Endodermal cell (in vitro differentiated cells): ENCODE measurements around the gene SSC4D. TPM values are rescaled to one million over a fixed set of nuclear protein-coding genes. Genes with fewer than 3 reads are reported as not detected.
"Not testable (repeated sequence)": the region's sequence is repeated elsewhere in the genome, so short reads cannot be mapped to it uniquely, and the experiment has no call there.

Experiments
- DNase-seq: peaks from one replicate; pipeline ENCODE4 v3.0.0-alpha.2; 2017
- H3K27ac ChIP-seq: 2 replicates; pipeline ENCODE4 v1.5.1; 2013; ENCODE audit warnings: mild to moderate bottlenecking, low read depth, low read length, moderate library complexity
- H3K27me3 ChIP-seq: 2 replicates; pipeline ENCODE4 v1.6.1; 2013; ENCODE audit warnings: mild to moderate bottlenecking, low read length, moderate library complexity; ENCODE audit not compliant: insufficient read depth, control insufficient read depth, poor library complexity, severe bottlenecking
- H3K36me3 ChIP-seq: 2 replicates; pipeline ENCODE4 v1.7.0; 2013; ENCODE audit warnings: mild to moderate bottlenecking, low read length, moderate library complexity; ENCODE audit not compliant: control insufficient read depth, insufficient read depth
- H3K4me1 ChIP-seq: one replicate; pipeline ENCODE4 v1.7.0; 2013; ENCODE audit warnings: low read length; ENCODE audit not compliant: control insufficient read depth, insufficient read depth
- H3K4me3 ChIP-seq: 2 replicates; pipeline ENCODE4 v1.5.1; 2013; ENCODE audit warnings: mild to moderate bottlenecking, low read length, moderate library complexity
- H3K9ac ChIP-seq: 2 replicates; pipeline ENCODE4 v1.6.1; 2013; ENCODE audit warnings: mild to moderate bottlenecking, low read length, moderate library complexity; ENCODE audit not compliant: poor library complexity, severe bottlenecking; ENCODE audit errors: extremely low read depth
- H3K9me3 ChIP-seq: 2 replicates; pipeline ENCODE4 v1.6.1; 2013; ENCODE audit warnings: mild to moderate bottlenecking, low read length, moderate library complexity; ENCODE audit not compliant: control insufficient read depth
- H3K27ac Mint-ChIP-seq: 2 replicates; pipeline ENCODE4 v1.8.0; 2020; ENCODE audit warnings: mixed read lengths
- H3K27me3 Mint-ChIP-seq: 2 replicates; pipeline ENCODE4 v1.8.0; 2021; ENCODE audit warnings: mild to moderate bottlenecking, mixed read lengths; ENCODE audit not compliant: insufficient read depth
- H3K36me3 Mint-ChIP-seq: 2 replicates; pipeline ENCODE4 v1.8.0; 2020; ENCODE audit warnings: low read depth, mixed read lengths
- H3K4me1 Mint-ChIP-seq: 2 replicates; pipeline ENCODE4 v1.8.0; 2020; ENCODE audit warnings: mixed read lengths
- H3K4me3 Mint-ChIP-seq: 2 replicates; pipeline ENCODE4 v1.8.0; 2020; ENCODE audit warnings: mild to moderate bottlenecking, moderate library complexity, mixed read lengths
- H3K9me3 Mint-ChIP-seq: 2 replicates; pipeline ENCODE4 v1.8.0; 2020; ENCODE audit warnings: mild to moderate bottlenecking, mixed read lengths
- WGBS, 2 experiments: methylation state at CpG; one replicate each; pipeline versions ENCODE4 v1.1.5 to v1.1.7; 2013; ENCODE audit warnings: missing lambda C conversion rate in 2 of 2, mixed read lengths in 1 of 2; ENCODE audit not compliant: insufficient coverage in 1 of 2, insufficient read length in 1 of 2; 5-methylcytosine and 5-hydroxymethylcytosine counted together
- total RNA-seq, 2 donors: library from RNA; stranded (reverse); fragmentation: NEBNext Ultra II Directional in 1 of 2; extraction: Animal tissue kit (Norgen Biotek cat#: 25700) in 1 of 2; gene quantifications; 2 replicates in 1 of 2; 3 replicates in 1 of 2; pipeline ENCODE4 v1.2.1, GENCODE V29; 2021
- TF ChIP-seq, protein P1 (sequence below): fragments of 200-600 bp; sonication (generic); conservative IDR thresholded peaks from 2 replicates; pipeline ENCODE4 v1.5.0; 2021; ENCODE audit warnings: antibody characterized with exemption, mild to moderate bottlenecking

SSC4D gene
- total RNA-seq, 2 donors from 2014 or later: 21.9 to 44.5 TPM

DNA sequence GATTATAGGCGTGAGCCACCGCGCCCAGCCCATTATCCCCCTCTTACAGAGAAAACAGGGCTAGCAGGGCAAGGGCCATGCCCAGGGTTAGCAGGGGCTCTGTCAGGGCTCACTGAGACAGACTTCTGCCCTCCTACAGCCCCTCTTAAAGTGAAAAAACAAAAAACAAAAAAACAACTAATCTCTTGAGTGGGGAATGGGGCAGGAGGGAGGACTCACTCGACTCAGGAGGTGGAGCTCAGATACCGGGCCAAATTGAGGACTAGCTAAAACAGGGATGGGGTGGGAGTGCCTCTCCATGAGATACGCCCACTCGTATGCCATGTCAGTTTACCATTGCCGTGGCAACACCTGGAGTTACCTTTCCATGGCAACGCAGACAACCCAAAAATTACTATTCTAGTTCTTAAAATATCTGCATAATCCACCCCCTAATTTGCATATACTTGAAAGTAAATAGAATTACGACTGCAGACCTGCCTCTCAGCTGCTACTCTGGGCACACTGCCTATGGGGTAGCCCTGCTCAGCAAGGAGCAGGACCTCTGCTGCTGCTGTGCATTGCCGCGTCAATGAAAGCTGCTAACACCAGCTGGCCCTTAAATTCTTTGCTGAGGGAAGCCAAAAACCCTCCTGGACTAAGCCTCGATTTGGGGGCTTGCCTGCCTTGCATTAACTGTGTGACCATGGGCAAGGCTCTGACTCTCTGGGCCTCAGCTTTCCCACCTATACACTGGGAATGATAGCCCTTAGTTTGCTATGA is 13.4 kb downstream of the SSC4D start:
- Mint-ChIP-seq H3K27me3 (peaks cover 8% of the 10 kb centered on the region), H3K9me3 (no peaks in the 10 kb centered on the region), H3K36me3 (no peaks in the 10 kb centered on the region), H3K4me1 (peaks cover 14% of the 10 kb centered on the region), H3K4me3 (no peak overlapping the region), H3K27ac (peak overlapping the region; percentile 48)
- DNase-seq: peak; percentile 86
- TF ChIP-seq, protein P1, sequence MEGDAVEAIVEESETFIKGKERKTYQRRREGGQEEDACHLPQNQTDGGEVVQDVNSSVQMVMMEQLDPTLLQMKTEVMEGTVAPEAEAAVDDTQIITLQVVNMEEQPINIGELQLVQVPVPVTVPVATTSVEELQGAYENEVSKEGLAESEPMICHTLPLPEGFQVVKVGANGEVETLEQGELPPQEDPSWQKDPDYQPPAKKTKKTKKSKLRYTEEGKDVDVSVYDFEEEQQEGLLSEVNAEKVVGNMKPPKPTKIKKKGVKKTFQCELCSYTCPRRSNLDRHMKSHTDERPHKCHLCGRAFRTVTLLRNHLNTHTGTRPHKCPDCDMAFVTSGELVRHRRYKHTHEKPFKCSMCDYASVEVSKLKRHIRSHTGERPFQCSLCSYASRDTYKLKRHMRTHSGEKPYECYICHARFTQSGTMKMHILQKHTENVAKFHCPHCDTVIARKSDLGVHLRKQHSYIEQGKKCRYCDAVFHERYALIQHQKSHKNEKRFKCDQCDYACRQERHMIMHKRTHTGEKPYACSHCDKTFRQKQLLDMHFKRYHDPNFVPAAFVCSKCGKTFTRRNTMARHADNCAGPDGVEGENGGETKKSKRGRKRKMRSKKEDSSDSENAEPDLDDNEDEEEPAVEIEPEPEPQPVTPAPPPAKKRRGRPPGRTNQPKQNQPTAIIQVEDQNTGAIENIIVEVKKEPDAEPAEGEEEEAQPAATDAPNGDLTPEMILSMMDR: no peak
- no peaks in the 10 kb centered on the region for H3K27me3 ChIP-seq
- H3K9ac ChIP-seq: no peak overlapping the region
- no peaks in the 10 kb centered on the region for H3K4me1 ChIP-seq
- H3K9me3 ChIP-seq: no peaks in the 10 kb centered on the region
- no peak overlapping the region for H3K27ac ChIP-seq
- H3K36me3 ChIP-seq: no peaks in the 10 kb centered on the region
- WGBS, 2 experiments: 63% methylated on average over 13 of the region's 13 CpGs
- H3K4me3 ChIP-seq: no peak overlapping the region

DNA sequence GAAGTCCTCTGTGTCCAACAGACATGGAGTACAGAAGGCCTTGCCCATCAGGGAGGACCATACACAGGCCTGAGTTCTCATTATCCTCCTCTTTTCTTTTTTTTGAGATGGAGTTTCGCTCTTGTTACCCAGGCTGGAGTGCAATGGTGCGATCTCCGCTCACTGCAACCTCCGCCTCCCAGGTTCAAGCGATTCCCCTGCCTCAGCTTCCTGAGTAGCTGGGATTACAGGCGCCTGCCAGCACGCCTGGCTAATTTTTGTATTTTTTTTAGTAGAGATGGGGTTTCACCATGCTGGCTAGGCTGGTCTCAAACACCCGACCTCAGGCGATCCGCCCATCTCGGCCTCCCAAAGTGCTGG is 13.9 kb downstream of the SSC4D start:
- H3K4me3 ChIP-seq, H3K27me3 ChIP-seq, H3K4me1 ChIP-seq, H3K9me3 Mint-ChIP-seq, H3K27ac Mint-ChIP-seq, H3K27ac ChIP-seq, H3K36me3 ChIP-seq, H3K4me3 Mint-ChIP-seq, DNase-seq, H3K27me3 Mint-ChIP-seq, H3K9me3 ChIP-seq, H3K9ac ChIP-seq, H3K36me3 Mint-ChIP-seq: not testable (repeated sequence)
- WGBS, 2 experiments: 89 to 91% methylated on average over 9 to 11 of the region's 11 CpGs
- peaks cover 14% of the 10 kb centered on the region for H3K4me1 Mint-ChIP-seq

DNA sequence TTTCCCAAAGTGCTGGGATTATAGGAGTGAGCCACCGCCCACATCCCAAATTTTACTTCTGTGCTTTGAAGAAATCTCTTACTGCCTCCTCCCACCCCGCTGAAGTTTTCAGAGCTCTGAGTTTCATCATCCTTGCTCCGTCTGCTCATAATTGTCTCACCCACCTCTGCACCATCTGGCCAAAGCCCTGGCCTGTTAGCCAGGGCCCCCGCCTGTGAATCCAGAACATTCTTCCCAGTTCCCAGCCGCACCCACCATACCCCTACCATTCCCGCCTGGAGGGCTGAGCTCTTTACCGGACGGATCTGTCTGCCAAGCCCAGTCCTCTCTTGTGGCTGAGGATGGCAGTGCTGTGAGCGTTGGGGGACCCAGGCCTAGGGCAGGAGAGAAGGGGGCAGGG is 14.5 kb downstream of the SSC4D start:
- DNase-seq: no peak
- 80 to 90% methylated on average over 1 to 9 of the region's 9 CpGs for WGBS, 2 experiments
- no peaks in the 10 kb centered on the region for H3K4me1 ChIP-seq
- Mint-ChIP-seq H3K9me3 (no peaks in the 10 kb centered on the region), H3K27me3 (peaks cover 8% of the 10 kb centered on the region), H3K4me1 (peaks cover 14% of the 10 kb centered on the region), H3K36me3 (peaks cover 4% of the 10 kb centered on the region), H3K4me3 (no peak overlapping the region), H3K27ac (no peak overlapping the region)
- H3K27me3 ChIP-seq: no peaks in the 10 kb centered on the region
- no peak overlapping the region for H3K9ac ChIP-seq
- no peak overlapping the region for H3K4me3 ChIP-seq
- H3K9me3 ChIP-seq: no peaks in the 10 kb centered on the region
- TF ChIP-seq, protein P1: no peak
- H3K27ac ChIP-seq: no peak overlapping the region
- no peaks in the 10 kb centered on the region for H3K36me3 ChIP-seq
